Common myeloid progenitor, CD34-positive (primary cell): ENCODE data around the gene C11orf21. TPM values are rescaled to one million over a fixed set of nuclear protein-coding genes. Genes with fewer than 3 reads are reported as not detected.

Experiments
- CTCF ChIA-PET: fragments of 350-600 bp; sonication (Branson Sonifier 250); formaldehyde crosslinking; loops from one replicate; lab custom pipeline; 2021; ENCODE audit warnings: antibody characterized with exemption; lab: Charles Lee
- POLR2A ChIA-PET: fragments of 350-600 bp; sonication (Branson Sonifier 250); formaldehyde crosslinking; loops from one replicate; lab custom pipeline; 2021; ENCODE audit warnings: antibody characterized with exemption; lab: Charles Lee
- DNase-seq, 3 donors: peaks; one replicate each; pipeline versions ENCODE4 v3.0.0 to v3.0.0-alpha.2; 2013
- H3K27ac ChIP-seq, 2 experiments: 1 replicate in 1 of 2; 2 replicates in 1 of 2; pipeline ENCODE4 v1.7.0; 2013; ENCODE audit warnings: inconsistent platforms in 2 of 2, low read length in 2 of 2, mild to moderate bottlenecking in 2 of 2, low read depth in 1 of 2, moderate library complexity in 1 of 2; ENCODE audit not compliant: severe bottlenecking in 2 of 2, insufficient read depth in 1 of 2, poor library complexity in 1 of 2
- H3K27me3 ChIP-seq, 5 experiments: replicated peaks in 2 of 5; 1 replicate in 3 of 5; 2 replicates in 2 of 5; pipeline versions ENCODE4 v1.6.1 to v1.7.0; 2013; ENCODE audit warnings: low read length in 4 of 5, mild to moderate bottlenecking in 2 of 5, moderate library complexity in 2 of 5, inconsistent platforms in 1 of 5; ENCODE audit not compliant: insufficient read depth in 5 of 5, control insufficient read depth in 4 of 5
- H3K36me3 ChIP-seq, 4 experiments: 1 replicate in 2 of 4; 2 replicates in 2 of 4; pipeline versions ENCODE4 v1.6.1 to v1.7.0; 2013; ENCODE audit warnings: low read length in 3 of 4, control low read depth in 1 of 4, mild to moderate bottlenecking in 1 of 4; ENCODE audit not compliant: control insufficient read depth in 4 of 4, insufficient read depth in 4 of 4
- H3K4me1 ChIP-seq, 4 experiments: 1 replicate in 3 of 4; 2 replicates in 1 of 4; pipeline versions ENCODE4 v1.6.1 to v1.7.1; 2013; ENCODE audit warnings: low read length in 3 of 4, mild to moderate bottlenecking in 3 of 4, control low read depth in 1 of 4, inconsistent platforms in 1 of 4, moderate library complexity in 1 of 4; ENCODE audit not compliant: control insufficient read depth in 4 of 4, insufficient read depth in 4 of 4; ENCODE audit errors: control extremely low read depth in 1 of 4
- H3K4me3 ChIP-seq, 7 experiments: 1 replicate in 4 of 7; 2 replicates in 3 of 7; pipeline versions ENCODE4 v1.5.1 to v1.7.0; 2013; ENCODE audit warnings: mild to moderate bottlenecking in 7 of 7, low read length in 6 of 7, moderate library complexity in 6 of 7, inconsistent platforms in 2 of 7, low read depth in 2 of 7, control low read depth in 1 of 7; ENCODE audit not compliant: insufficient read depth in 4 of 7, control insufficient read depth in 1 of 7; ENCODE audit errors: extremely low read depth in 1 of 7
- H3K9me3 ChIP-seq, 5 experiments: 1 replicate in 4 of 5; 2 replicates in 1 of 5; pipeline versions ENCODE4 v1.6.1 to v1.7.1; 2013; ENCODE audit warnings: low read length in 4 of 5, mild to moderate bottlenecking in 2 of 5, inconsistent platforms in 1 of 5, low read depth in 1 of 5, moderate library complexity in 1 of 5; ENCODE audit not compliant: control insufficient read depth in 4 of 5, insufficient read depth in 2 of 5; ENCODE audit errors: control extremely low read depth in 1 of 5
- WGBS: methylation state at CpG from one replicate; pipeline ENCODE4 v1.1.5; 2013; ENCODE audit not compliant: insufficient coverage; 5-methylcytosine and 5-hydroxymethylcytosine counted together
- polyA plus RNA-seq: library from polyadenylated mRNA; unstranded; fragments of 120-200 nt; gene quantifications from one replicate; pipeline ENCODE4 v1.2.1, GENCODE V29; 2013

The C11orf21 gene
- polyA plus RNA-seq, result 88.2 TPM

DNA sequence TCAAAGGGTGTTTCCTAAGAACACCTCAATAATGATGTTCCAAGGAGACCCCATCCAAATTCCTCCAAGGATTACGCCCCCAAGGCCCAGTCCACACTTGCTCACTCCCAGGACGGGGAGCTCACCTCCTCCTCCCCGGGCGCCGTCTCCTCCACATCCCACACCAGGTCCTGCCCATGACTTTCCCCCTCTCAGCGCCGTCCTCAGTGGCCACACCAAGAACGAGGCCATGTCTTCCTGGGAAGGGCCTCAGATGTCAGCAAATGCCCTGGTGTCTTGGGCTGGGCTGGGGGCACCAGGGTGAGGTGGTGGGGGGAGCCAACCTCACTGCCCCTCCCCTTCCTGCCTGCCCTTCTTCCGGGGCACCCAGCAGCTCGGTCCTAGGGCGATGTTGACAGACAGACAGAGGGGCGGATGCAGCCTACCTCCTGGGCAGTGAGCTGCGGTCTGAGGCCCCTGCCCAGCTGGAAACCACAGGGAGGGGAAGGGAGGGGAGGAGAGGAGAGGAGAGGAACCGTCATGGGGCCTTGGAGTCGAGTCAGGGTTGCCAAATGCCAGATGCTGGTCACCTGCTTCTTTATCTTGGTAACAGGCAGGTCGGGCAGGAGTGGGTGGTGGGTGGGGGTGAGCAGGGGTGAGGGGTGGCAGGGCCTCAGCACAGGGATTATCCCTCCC, at the start of gene C11orf21, which contains the start of gene TSPAN32:
C11orf21 (minus strand) TSS at position 288 of the 675 bp plus-strand sequence; CDS start at position 178, 110 bp downstream.
TSPAN32 (plus strand) TSS at position 383 of the 675 bp plus-strand sequence; CDS start at position 520, 137 bp downstream.
- H3K36me3 ChIP-seq, result peaks cover under 1 to 39% (median 16%) of the 10 kb centered on the region in 4 experiments
- WGBS, result 0% methylated on average over 2 of the region's 16 CpGs
- H3K27ac ChIP-seq, result peak within 1 kb of the TSS; percentile 46 to 79
- H3K4me1 ChIP-seq, result peaks cover 7 to 88% (median 82%) of the 10 kb centered on the region in 4 experiments
- POLR2A ChIA-PET, result interaction anchor here (1.3 kb wide), 1 partner anchor 99 kb away, joined by 7 read pairs; the partner anchor contains the start of gene TSSC4
- H3K27me3 ChIP-seq, result no peaks in the 10 kb centered on the region
- CTCF ChIA-PET, result interaction anchor here (0.8 to 12.2 kb wide), 12 partner anchors 9 to 231 kb away, joined by 3 to 220 read pairs (median 4); partner anchors contain the start of gene TSSC4
- H3K4me3 ChIP-seq, result peak within 1 kb of the TSS; percentile 40 to 95 (median 74)
- DNase-seq, result peak; percentile 84 to 99 (median 97)
- H3K9me3 ChIP-seq, result no peaks in the 10 kb centered on the region

DNA sequence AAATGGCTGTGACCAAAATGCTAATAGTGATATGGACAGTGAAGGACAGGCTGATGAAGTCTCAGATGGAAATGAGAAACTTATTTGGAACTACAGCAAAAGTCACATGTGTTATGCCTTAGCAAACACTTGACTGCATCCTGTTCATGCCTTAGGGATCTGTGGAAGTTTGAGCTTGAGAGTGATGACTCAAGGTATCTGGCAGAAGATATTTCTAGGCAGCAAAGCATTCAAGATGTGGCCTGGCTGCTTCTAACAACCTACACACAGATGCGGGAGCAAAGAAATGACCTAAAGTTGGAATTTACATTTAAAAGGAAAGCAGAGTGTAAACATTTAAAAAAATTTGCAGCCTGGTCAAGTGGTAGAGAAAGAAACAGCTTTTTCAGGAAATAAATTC, 47.3 kb upstream of the C11orf21 start:
- Histone ChIP-seq H3K4me3 (no peak overlapping the region), H3K27ac (no peak overlapping the region), H3K36me3 (no peaks in the 10 kb centered on the region), H3K9me3 (peaks cover 0 to 29% (median 11%) of the 10 kb centered on the region in 5 experiments), H3K4me1 (no peaks in the 10 kb centered on the region), H3K27me3 (peaks cover 0 to 7% (median 0%) of the 10 kb centered on the region in 5 experiments)
- DNase-seq, result no peak
- ChIA-PET CTCF (no interaction called here), POLR2A (no interaction called here)
- no CpG with 5 or more reads among the region's 1 CpG for WGBS

- 82% methylated on average over 8 of the region's 9 CpGs for WGBS
- no peak for DNase-seq
- no peak overlapping the region for H3K4me3 ChIP-seq
- no peaks in the 10 kb centered on the region for H3K36me3 ChIP-seq
- H3K9me3 ChIP-seq, result peaks cover 0 to 31% (median 11%) of the 10 kb centered on the region in 5 experiments
- H3K27me3 ChIP-seq, result peaks cover 0 to 7% (median 0%) of the 10 kb centered on the region in 5 experiments
- H3K27ac ChIP-seq, result no peak overlapping the region
- H3K4me1 ChIP-seq, result no peaks in the 10 kb centered on the region
- ChIA-PET CTCF (no interaction called here), POLR2A (no interaction called here)
Observed at GRCh38 chr11:2347308-2347830, 45.7 kb upstream of the C11orf21 start.

GRCh38 chr11:2346586-2347307, 45.0 kb upstream of the C11orf21 start:
- CTCF ChIA-PET, result interaction anchor here (1.4 kb wide), 1 partner anchor 21 kb away, joined by 3 read pairs; no protein-coding TSS in a partner anchor
- H3K27me3 ChIP-seq, result peaks cover 0 to 7% (median 0%) of the 10 kb centered on the region in 5 experiments
- POLR2A ChIA-PET, result no interaction called here
- no peaks in the 10 kb centered on the region for H3K36me3 ChIP-seq
- WGBS, result 88% methylated on average over 10 of the region's 10 CpGs
- no peak for DNase-seq
- H3K9me3 ChIP-seq, result peaks cover 0 to 31% (median 11%) of the 10 kb centered on the region in 5 experiments
- H3K4me1 ChIP-seq, result no peaks in the 10 kb centered on the region
- no peak overlapping the region for H3K27ac ChIP-seq
- no peak overlapping the region for H3K4me3 ChIP-seq

- ChIA-PET CTCF (interaction anchor here (1.1 to 1.5 kb wide), 3 partner anchors 21 to 41 kb away, joined by 3 to 5 read pairs (median 3); no protein-coding TSS in a partner anchor), POLR2A (no interaction called here)
- peaks cover 0 to 4% (median 0%) of the 10 kb centered on the region in 5 experiments for H3K27me3 ChIP-seq
- H3K9me3 ChIP-seq, result peaks cover 0 to 31% (median 11%) of the 10 kb centered on the region in 5 experiments
- no peak overlapping the region for H3K27ac ChIP-seq
- H3K4me1 ChIP-seq, result no peaks in the 10 kb centered on the region
- no peak overlapping the region for H3K4me3 ChIP-seq
- no peak for DNase-seq
- no peaks in the 10 kb centered on the region for H3K36me3 ChIP-seq
- WGBS, result 100% methylated on average over 2 of the region's 4 CpGs
Observed at GRCh38 chr11:2346014-2346413, 44.3 kb upstream of the C11orf21 start.

- Histone ChIP-seq H3K27me3 (peaks cover 0 to 5% (median 0%) of the 10 kb centered on the region in 5 experiments), H3K4me1 (no peaks in the 10 kb centered on the region), H3K36me3 (no peaks in the 10 kb centered on the region), H3K4me3 (no peak overlapping the region), H3K9me3 (peaks cover 0 to 31% (median 11%) of the 10 kb centered on the region in 5 experiments), H3K27ac (no peak overlapping the region)
- CTCF ChIA-PET, result interaction anchor here (1.1 to 1.5 kb wide), 3 partner anchors 22 to 40 kb away, joined by 3 to 5 read pairs (median 3); no protein-coding TSS in a partner anchor
- POLR2A ChIA-PET, result no interaction called here
- 90% methylated on average over 2 of the region's 2 CpGs for WGBS
- no peak for DNase-seq
Observed at GRCh38 chr11:2345050-2345449, 43.3 kb upstream of the C11orf21 start.
